HG03575 (cell line): ENCODE results near the gene PLD1.
"Not testable (repeated sequence)": the region's sequence is repeated elsewhere in the genome, so short reads cannot be mapped to it uniquely, and the experiment has no call there.

Source experiments
- ATAC-seq: cut with Tn5 transposase; IDR thresholded peaks from one replicate; pipeline ENCODE4 v1.9.1; 2021; ENCODE audit not compliant: unreplicated experiment, insufficient number of reproducible peaks, low FRiP score; ENCODE audit errors: extremely low read depth

The PLD1 gene

GRCh38 chr3:171809861-171810628, at the start of gene PLD1:
PLD1 (minus strand) TSS chr3:171810483; CDS start chr3:171738051, 72,432 bp downstream.
- ATAC-seq = no peak

- not testable (repeated sequence) for ATAC-seq
These were observed 48.5 kb upstream of the PLD1 start for GRCh38 chr3:171858770-171859169.

- ATAC-seq = no peak
These were observed 44.5 kb upstream of the PLD1 start for GRCh38 chr3:171854649-171855305.

GRCh38 chr3:171851660-171852058, 41.4 kb upstream of the PLD1 start:
- ATAC-seq = no peak

GRCh38 chr3:171850960-171851659, 40.8 kb upstream of the PLD1 start:
- no peak for ATAC-seq

- ATAC-seq = no peak
These were observed 40.2 kb upstream of the PLD1 start for GRCh38 chr3:171850320-171850959.

- ATAC-seq = no peak
These were observed 39.5 kb upstream of the PLD1 start for GRCh38 chr3:171849617-171850319.

GRCh38 chr3:171847595-171848259, 37.4 kb upstream of the PLD1 start:
- no peak for ATAC-seq

- no peak for ATAC-seq
These were observed 36.9 kb upstream of the PLD1 start for GRCh38 chr3:171847133-171847532.

- peak; percentile 93 for ATAC-seq
These were observed 36.3 kb upstream of the PLD1 start for GRCh38 chr3:171846597-171846996.

- no peak for ATAC-seq
These were observed 35.4 kb upstream of the PLD1 start for GRCh38 chr3:171845481-171846284.

- no peak for ATAC-seq
These were observed 34.6 kb upstream of the PLD1 start for GRCh38 chr3:171844873-171845272.

- ATAC-seq = no peak
These were observed 32.7 kb upstream of the PLD1 start, which contains the start of gene TMEM212 for GRCh38 chr3:171842864-171843518. TMEM212 (plus strand) TSS chr3:171843349; CDS start chr3:171843384, 35 bp downstream.

GRCh38 chr3:171841620-171842000, 31.3 kb upstream of the PLD1 start:
- ATAC-seq = no peak

GRCh38 chr3:171840811-171841619, 30.7 kb upstream of the PLD1 start:
- ATAC-seq = no peak

GRCh38 chr3:171840445-171840810, 30.1 kb upstream of the PLD1 start:
- no peak for ATAC-seq
